HG03095 (cell line): Measurements from ENCODE around the gene RAB31.

ENCODE experiments used
- ATAC-seq: cut with Tn5 transposase; IDR thresholded peaks from one replicate; pipeline ENCODE4 v1.9.1; 2021; ENCODE audit warnings: moderate library complexity; ENCODE audit not compliant: unreplicated experiment

Gene RAB31

GRCh38 chr18:9910071-9910470 lies 202.0 kb downstream of the RAB31 start:
- no peak for ATAC-seq

DNA sequence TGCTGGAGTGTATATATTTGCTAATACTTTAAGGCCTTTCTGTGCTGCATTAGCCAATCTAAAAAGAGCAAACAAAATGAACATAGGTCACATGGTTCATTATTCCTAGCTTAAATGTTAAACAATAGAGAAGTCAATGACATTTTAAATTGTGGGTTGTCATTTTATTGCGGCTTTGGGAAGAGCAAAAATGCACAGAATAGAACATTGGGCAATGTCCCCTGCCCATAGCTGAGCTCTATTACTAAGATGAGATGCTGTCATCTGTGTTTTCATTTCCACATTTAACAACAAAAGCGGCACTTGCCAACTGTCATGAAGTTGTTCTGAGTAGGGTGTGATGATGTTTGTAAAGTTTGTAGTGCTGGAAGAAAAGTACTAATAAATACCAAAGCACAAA lies 202.6 kb downstream of the RAB31 start:
- no peak for ATAC-seq

DNA sequence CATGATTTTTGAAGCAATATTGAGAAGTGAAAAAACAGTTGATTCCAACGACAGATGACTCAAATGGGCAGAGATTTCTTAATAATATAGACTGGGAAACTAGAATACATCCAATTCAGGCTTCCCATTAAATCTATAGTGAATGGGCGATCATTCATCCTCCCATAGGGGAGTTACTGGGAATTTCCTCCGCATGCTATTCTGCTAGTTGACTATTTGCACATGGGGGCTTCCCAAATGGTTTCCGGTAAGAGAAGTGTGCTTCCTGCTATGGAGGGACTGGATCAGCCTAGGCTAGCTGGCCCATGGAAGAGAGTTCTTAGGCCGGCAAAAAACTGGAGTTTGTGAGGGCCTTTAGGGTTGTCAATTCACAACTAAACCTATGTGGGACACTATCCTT lies 203.1 kb downstream of the RAB31 start:
- no peak for ATAC-seq
